ENCODE data around the gene CAMK1D.
"Not testable (repeated sequence)": the region's sequence is repeated elsewhere in the genome, so short reads cannot be mapped to it uniquely, and the experiment has no call there.

Gene CAMK1D

GRCh38 chr10:12730809-12731519 is 381.6 kb downstream of the CAMK1D start:
- DNase-seq: no peak

DNA sequence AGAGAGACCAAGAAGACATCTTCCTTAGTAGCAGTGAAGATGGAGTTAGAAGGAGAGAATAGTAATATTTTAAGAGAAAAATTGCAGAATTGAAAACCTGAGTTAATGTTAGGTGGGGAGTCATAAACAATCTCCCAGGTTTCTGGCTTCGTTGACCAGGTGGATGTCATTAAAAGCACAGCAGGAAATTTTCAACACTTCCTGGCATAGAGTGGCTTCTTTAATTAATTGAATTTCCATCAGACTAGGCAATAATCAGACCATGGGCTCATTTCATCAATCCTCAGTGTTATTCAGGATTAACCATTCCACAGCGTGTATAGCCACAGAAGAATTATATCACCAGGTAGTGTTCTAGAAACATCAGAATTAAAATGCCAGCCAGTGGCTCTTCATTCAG is 383.9 kb downstream of the CAMK1D start:
- DNase-seq: no peak

- no peak for DNase-seq
Observed at GRCh38 chr10:12735843-12736462, 386.6 kb downstream of the CAMK1D start.

DNA sequence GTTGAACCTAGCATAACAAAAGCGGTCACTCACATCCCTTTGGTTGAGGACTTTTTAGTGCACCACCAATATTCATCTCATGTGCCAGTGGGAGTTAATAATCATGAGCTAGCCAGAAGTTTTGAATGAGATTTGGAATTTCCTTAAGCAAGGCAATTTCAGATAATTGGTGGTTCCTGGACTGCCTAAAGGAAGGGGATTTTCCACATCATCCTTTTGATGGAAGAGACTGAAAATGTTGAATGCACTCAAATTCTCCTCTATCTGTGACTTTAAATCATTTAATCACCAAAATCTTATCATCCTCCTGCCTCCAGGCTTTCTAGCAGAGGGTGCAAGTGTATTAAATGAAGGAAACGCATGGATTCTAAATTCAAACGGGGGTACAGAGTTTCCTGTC is 391.5 kb downstream of the CAMK1D start:
- DNase-seq: no peak

- no peak for DNase-seq
Observed at GRCh38 chr10:12741360-12741804, 392.0 kb downstream of the CAMK1D start.

GRCh38 chr10:12742771-12743170 is 393.4 kb downstream of the CAMK1D start:
- no peak for DNase-seq

DNA sequence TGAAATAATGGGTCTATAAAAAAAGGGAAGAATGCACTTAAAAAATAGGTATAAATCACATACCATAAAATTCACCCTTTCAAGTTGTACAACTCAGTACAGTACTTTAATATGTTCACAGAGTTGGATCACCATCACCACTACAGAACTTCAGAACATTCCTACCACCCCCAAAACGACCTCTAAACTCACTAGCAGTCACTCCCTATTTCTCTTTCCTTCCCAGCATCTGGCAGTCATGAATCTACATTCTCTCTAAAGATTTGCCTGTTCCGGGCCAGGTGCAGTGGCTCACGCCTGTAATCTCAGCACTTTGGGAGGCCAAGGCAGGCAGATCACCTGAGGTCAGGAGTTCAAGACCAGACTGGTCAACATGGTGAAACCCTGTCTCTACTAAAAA is 394.1 kb downstream of the CAMK1D start:
- not testable (repeated sequence) for DNase-seq

DNA sequence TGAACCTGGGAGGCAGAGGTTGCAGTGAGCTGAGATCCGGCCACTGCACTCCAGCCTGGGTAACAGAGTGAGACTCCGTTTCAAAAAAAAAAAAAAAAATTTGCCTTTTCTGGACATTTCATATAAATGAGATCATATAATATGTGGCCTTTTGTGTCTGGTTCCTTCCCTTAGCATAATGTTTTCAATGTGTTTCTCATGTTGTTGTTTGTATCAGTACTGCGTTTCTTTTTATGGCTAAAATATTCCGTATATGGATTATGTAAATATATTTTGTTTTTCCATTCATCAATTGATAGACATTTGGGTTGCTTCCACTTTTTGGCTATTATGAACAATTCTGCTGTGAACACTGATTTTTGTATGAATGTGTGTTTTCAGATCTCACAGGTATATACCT is 394.6 kb downstream of the CAMK1D start:
- DNase-seq: no peak

GRCh38 chr10:12748186-12748585 is 398.8 kb downstream of the CAMK1D start:
- no peak for DNase-seq

GRCh38 chr10:12749760-12750478 is 400.6 kb downstream of the CAMK1D start:
- no peak for DNase-seq

GRCh38 chr10:12750526-12751201 is 401.3 kb downstream of the CAMK1D start:
- no peak for DNase-seq

DNA sequence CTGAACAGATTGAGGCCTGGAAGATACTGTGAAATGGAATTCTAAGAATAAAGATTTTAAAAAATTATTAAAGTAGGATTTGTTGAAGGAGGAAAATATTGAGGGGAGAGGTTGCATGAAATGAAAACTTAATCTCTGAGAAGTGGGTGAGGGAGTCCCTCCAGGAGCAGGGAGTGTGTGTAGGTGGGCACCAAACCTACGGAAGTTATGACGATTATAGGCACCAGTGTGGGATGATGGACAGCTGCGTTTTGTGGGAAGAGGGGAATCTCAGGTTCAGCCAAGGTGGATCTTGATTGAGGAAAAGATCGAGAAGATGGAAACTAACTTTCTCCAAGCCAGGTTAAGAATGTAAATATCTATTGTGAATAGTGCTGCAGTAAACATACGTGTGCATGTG is 405.7 kb downstream of the CAMK1D start:
- no peak for DNase-seq

- DNase-seq: no peak
Observed at GRCh38 chr10:12757351-12757750, 408.0 kb downstream of the CAMK1D start.

DNA sequence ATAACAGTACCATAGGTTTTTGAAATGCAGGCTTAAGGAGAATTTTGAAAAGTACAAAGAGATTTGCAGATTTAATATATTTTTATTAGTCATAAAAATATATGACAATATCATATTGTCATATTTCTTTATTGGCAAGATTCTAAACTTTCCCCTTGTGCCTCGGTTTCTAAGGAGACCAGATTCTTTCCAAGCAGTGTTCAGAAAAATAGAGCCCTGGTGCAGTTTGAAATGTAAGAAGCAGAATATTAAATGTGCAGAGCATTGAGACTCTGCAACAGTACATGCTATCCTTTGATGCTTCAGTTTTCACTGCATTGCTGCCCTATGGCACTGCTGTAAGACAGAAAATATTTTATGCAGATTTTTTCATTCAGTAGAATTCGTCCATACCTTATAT is 408.9 kb downstream of the CAMK1D start:
- no peak for DNase-seq

- no peak for DNase-seq
Observed at GRCh38 chr10:12766223-12766622, 416.9 kb downstream of the CAMK1D start.

DNA sequence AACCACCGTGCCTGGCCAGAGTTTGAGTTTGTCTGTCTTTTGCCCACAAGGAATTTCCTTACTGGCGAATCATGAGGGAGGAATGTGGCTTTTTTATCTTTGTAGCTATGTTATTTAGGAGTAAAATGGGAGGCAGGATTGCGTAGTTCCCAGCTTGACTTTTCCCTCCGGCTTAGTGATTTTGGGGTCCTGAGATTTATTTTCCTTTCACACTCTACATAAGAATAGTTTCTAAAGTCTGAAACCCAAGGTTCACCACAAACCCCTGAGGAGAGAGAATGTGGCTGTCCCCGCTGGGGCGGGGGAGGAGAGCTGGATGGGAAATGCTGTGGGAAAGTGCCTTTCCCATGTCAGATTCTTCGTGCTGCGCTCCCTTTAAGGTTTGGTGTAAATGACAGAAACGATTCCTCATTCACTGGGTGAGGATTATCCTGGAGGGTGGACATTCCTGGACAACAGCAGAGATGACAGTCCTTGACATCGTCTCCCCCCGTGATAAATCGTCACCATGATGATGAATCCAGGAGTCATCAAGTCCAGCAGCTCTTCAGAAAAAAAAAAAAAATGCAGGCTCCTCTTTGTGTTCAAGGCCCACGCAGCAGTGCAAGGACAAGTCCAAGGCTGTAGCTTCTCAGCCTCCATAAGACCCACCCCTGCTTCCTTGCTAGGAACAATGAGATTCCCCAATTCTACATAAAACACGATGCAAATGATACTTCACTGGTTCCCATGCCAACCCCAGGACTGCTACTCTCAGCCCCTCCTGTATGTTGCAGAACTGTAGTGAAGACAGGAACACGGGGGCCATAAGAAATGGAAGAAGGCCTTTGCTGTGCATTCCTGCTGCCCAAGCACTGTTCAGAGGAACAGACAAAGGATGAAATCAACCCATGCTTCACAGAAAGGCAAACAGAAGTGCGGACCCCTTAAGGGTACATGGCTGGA is 419.1 kb downstream of the CAMK1D start:
- no peak for DNase-seq

- no peak for DNase-seq
Observed at GRCh38 chr10:12769323-12770044, 420.1 kb downstream of the CAMK1D start.

DNA sequence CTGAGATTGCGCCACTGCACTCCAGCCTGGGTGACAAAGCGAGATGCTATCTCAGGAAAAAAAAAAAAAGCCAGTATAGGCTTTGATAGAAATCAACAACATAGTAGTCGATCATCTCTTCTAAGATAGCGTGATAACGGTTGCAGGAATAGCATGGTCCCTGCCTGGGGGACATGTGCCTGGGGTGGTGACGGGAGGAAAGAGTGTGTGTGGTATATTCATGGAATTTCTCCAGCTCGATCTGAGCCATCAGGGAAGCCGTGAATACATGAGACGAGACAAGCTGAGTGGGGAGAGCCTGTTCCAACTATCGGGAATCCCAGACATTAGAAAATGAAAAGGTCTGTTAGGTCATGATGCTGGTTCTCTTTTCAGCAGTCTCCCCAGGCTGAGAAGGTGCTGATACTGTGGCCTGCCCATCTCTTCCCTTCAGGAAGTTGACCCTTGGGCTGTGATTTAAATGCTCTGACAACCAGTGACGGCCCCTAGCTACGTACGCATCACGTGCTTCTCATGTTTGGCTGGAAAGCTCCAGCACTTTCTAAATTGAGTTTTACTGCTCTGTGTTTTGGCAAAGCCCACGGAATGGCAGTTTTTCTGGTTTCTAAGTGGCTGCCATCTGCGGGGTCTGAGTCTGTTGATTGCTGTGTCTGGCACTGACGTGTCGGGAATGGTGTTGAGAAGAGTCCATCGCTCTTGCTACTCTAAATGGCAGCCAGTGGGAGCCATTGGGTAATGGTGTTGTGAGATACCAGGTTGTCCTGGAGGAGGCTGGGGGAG is 422.8 kb downstream of the CAMK1D start:
- no peak for DNase-seq

GRCh38 chr10:12772797-12773587 is 423.6 kb downstream of the CAMK1D start:
- no peak for DNase-seq

All from DMS79 treated with DMSO at 0.1 percent for 48 hours (cell line).